Activated T-helper 2 cell treated with anti-CD3 and anti-CD28 coated beads, Interferon-gamma antibody, Interleukin-2, Interleukin-4, amounts not matched to agents 10 μg/mL and 5 μg/mL and 100 μg/mL, durations not matched to agents 14 hours and 24 hours and 36 hours (primary cell): ENCODE measurements around the gene OSTM1. TPM values are rescaled to one million over a fixed set of nuclear protein-coding genes. Genes with fewer than 3 reads are reported as not detected.

ENCODE experiments used
- DNase-seq: peaks from one replicate; pipeline ENCODE4 v3.0.0; 2021; ENCODE audit warnings: low spot score
- H3K27ac Mint-ChIP-seq: one replicate; pipeline ENCODE4 v1.8.0; 2021; ENCODE audit warnings: mixed read lengths
- H3K27me3 Mint-ChIP-seq: one replicate; pipeline ENCODE4 v1.8.0; 2021; ENCODE audit warnings: low read depth, mixed read lengths
- H3K36me3 Mint-ChIP-seq: one replicate; pipeline ENCODE4 v1.8.0; 2021; ENCODE audit warnings: low read depth, mixed read lengths
- H3K4me1 Mint-ChIP-seq: one replicate; pipeline ENCODE4 v1.8.0; 2021; ENCODE audit warnings: low read depth, mixed read lengths
- H3K4me3 Mint-ChIP-seq: one replicate; pipeline ENCODE4 v1.8.0; 2021; ENCODE audit warnings: low read depth, mild to moderate bottlenecking, moderate library complexity, mixed read lengths
- H3K9me3 Mint-ChIP-seq: one replicate; pipeline ENCODE4 v1.8.0; 2021; ENCODE audit warnings: mixed read lengths
- intact Hi-C: fragments of 100-400 bp; cut with micrococcal nuclease; formaldehyde crosslinking; loops from one replicate; pipeline ENCODE4 v1.15.1; 2023
- total RNA-seq: library from RNA; stranded (reverse); gene quantifications from 2 replicates; pipeline ENCODE4 v1.2.3, GENCODE V29; 2022

OSTM1 gene
- total RNA-seq, 1 donor from 2014 or later, result 15.5 TPM

GRCh38 chr6:108091288-108091687 is 16.7 kb upstream of the OSTM1 start:
- Mint-ChIP-seq H3K27ac (no peak overlapping the region), H3K4me3 (no peak overlapping the region)

GRCh38 chr6:108083349-108083748 is 8.8 kb upstream of the OSTM1 start:
- intact Hi-C loops, result no loop called here
- Mint-ChIP-seq H3K27ac (no peak overlapping the region), H3K27me3 (peaks cover 45% of the 10 kb centered on the region), H3K9me3 (no peaks in the 10 kb centered on the region), H3K36me3 (no peaks in the 10 kb centered on the region), H3K4me1 (no peaks in the 10 kb centered on the region), H3K4me3 (no peak overlapping the region)
- DNase-seq, result no peak

More at GRCh38 chr6:108091288-108091687, 16.7 kb upstream of the OSTM1 start:
- intact Hi-C loops, result no loop called here
- H3K36me3 Mint-ChIP-seq, result no peaks in the 10 kb centered on the region
- H3K27me3 Mint-ChIP-seq, result peaks cover 38% of the 10 kb centered on the region
- H3K4me1 Mint-ChIP-seq, result no peaks in the 10 kb centered on the region
- no peak for DNase-seq
- no peaks in the 10 kb centered on the region for H3K9me3 Mint-ChIP-seq

- Mint-ChIP-seq H3K27me3 (peaks cover 47% of the 10 kb centered on the region), H3K4me1 (no peaks in the 10 kb centered on the region), H3K9me3 (no peaks in the 10 kb centered on the region), H3K36me3 (no peaks in the 10 kb centered on the region), H3K4me3 (no peak overlapping the region), H3K27ac (no peak overlapping the region)
- intact Hi-C loops, result no loop called here
- DNase-seq, result no peak
Measured at GRCh38 chr6:108082539-108082938, 8.0 kb upstream of the OSTM1 start.

- intact Hi-C loops, result no loop called here
- Mint-ChIP-seq H3K27ac (no peak overlapping the region), H3K9me3 (no peaks in the 10 kb centered on the region), H3K4me3 (no peak overlapping the region), H3K27me3 (peaks cover 43% of the 10 kb centered on the region), H3K4me1 (peaks cover 3% of the 10 kb centered on the region), H3K36me3 (no peaks in the 10 kb centered on the region)
- no peak for DNase-seq
Measured at GRCh38 chr6:108080010-108080780, 5.7 kb upstream of the OSTM1 start.

- no peak overlapping the region for H3K4me3 Mint-ChIP-seq
- intact Hi-C loops, result loop anchor here (10.0 kb wide), 1 partner anchor 1307 kb away; the partner anchor contains the start of gene CD164
Measured at GRCh38 chr6:108078191-108078590, 3.6 kb upstream of the OSTM1 start.

GRCh38 chr6:108074057-108074358 is 533 bp downstream of the OSTM1 start:
- Mint-ChIP-seq H3K27ac (no peak overlapping the region), H3K4me1 (peaks cover 18% of the 10 kb centered on the region), H3K9me3 (no peaks in the 10 kb centered on the region), H3K36me3 (peaks cover 2% of the 10 kb centered on the region), H3K27me3 (peaks cover 16% of the 10 kb centered on the region), H3K4me3 (peak overlapping the region; percentile 78)
- no peak for DNase-seq
- intact Hi-C loops, result loop anchor here (1.0 to 10.0 kb wide), 2 partner anchors 116 to 1311 kb away; partner anchors contain the start of genes CD164 and SEC63

More at GRCh38 chr6:108078191-108078590, 3.6 kb upstream of the OSTM1 start:
- H3K9me3 Mint-ChIP-seq, result no peaks in the 10 kb centered on the region
- H3K27me3 Mint-ChIP-seq, result peaks cover 43% of the 10 kb centered on the region
- H3K36me3 Mint-ChIP-seq, result peaks cover 1% of the 10 kb centered on the region
- no peak for DNase-seq
- H3K4me1 Mint-ChIP-seq, result peaks cover 13% of the 10 kb centered on the region
- no peak overlapping the region for H3K27ac Mint-ChIP-seq

GRCh38 chr6:108071736-108072276 is 2.7 kb downstream of the OSTM1 start:
- Mint-ChIP-seq H3K27ac (no peak overlapping the region), H3K4me1 (peaks cover 18% of the 10 kb centered on the region), H3K36me3 (peaks cover 2% of the 10 kb centered on the region), H3K27me3 (no peaks in the 10 kb centered on the region), H3K9me3 (no peaks in the 10 kb centered on the region), H3K4me3 (no peak overlapping the region)
- DNase-seq, result no peak
- intact Hi-C loops, result loop anchor here (10.0 kb wide), 1 partner anchor 1313 kb away; the partner anchor contains the start of gene CD164

- Mint-ChIP-seq H3K4me3 (no peak overlapping the region), H3K36me3 (peaks cover 2% of the 10 kb centered on the region), H3K27me3 (no peaks in the 10 kb centered on the region), H3K4me1 (peaks cover 9% of the 10 kb centered on the region), H3K27ac (no peak overlapping the region), H3K9me3 (no peaks in the 10 kb centered on the region)
- intact Hi-C loops, result no loop called here
- DNase-seq, result no peak
Measured at GRCh38 chr6:108068618-108069017, 5.9 kb downstream of the OSTM1 start.

- H3K4me1 Mint-ChIP-seq, result peaks cover 5% of the 10 kb centered on the region
- H3K4me3 Mint-ChIP-seq, result no peak overlapping the region
- H3K36me3 Mint-ChIP-seq, result peaks cover 1% of the 10 kb centered on the region
- H3K9me3 Mint-ChIP-seq, result no peaks in the 10 kb centered on the region
- no peak overlapping the region for H3K27ac Mint-ChIP-seq
- intact Hi-C loops, result no loop called here
- no peak for DNase-seq
- no peaks in the 10 kb centered on the region for H3K27me3 Mint-ChIP-seq
Measured at GRCh38 chr6:108068182-108068581, 6.4 kb downstream of the OSTM1 start.

GRCh38 chr6:108052706-108053105 is 21.8 kb downstream of the OSTM1 start:
- no peak for DNase-seq
- Mint-ChIP-seq H3K9me3 (no peaks in the 10 kb centered on the region), H3K27ac (no peak overlapping the region), H3K36me3 (peaks cover 16% of the 10 kb centered on the region), H3K27me3 (no peaks in the 10 kb centered on the region), H3K4me3 (no peak overlapping the region), H3K4me1 (no peaks in the 10 kb centered on the region)
- intact Hi-C loops, result loop anchor here (10.0 kb wide), 1 partner anchor 178 kb away; no protein-coding TSS in a partner anchor

- Mint-ChIP-seq H3K4me1 (no peaks in the 10 kb centered on the region), H3K9me3 (no peaks in the 10 kb centered on the region)
- intact Hi-C loops, result loop anchor here (2.0 to 10.0 kb wide), 3 partner anchors 71 to 377 kb away; no protein-coding TSS in a partner anchor
Measured at GRCh38 chr6:108051481-108051880, 23.1 kb downstream of the OSTM1 start.

GRCh38 chr6:108039681-108040080 is 34.9 kb downstream of the OSTM1 start:
- Mint-ChIP-seq H3K9me3 (no peaks in the 10 kb centered on the region), H3K27me3 (no peaks in the 10 kb centered on the region), H3K27ac (no peak overlapping the region), H3K4me3 (no peak overlapping the region), H3K36me3 (peaks cover 8% of the 10 kb centered on the region), H3K4me1 (no peaks in the 10 kb centered on the region)
- no peak for DNase-seq
- intact Hi-C loops, result no loop called here

More at GRCh38 chr6:108051481-108051880, 23.1 kb downstream of the OSTM1 start:
- Mint-ChIP-seq H3K4me3 (no peak overlapping the region), H3K36me3 (peaks cover 22% of the 10 kb centered on the region), H3K27ac (no peak overlapping the region), H3K27me3 (no peaks in the 10 kb centered on the region)
- no peak for DNase-seq

- H3K4me3 Mint-ChIP-seq, result no peak overlapping the region
- no peaks in the 10 kb centered on the region for H3K4me1 Mint-ChIP-seq
- no peaks in the 10 kb centered on the region for H3K27me3 Mint-ChIP-seq
- H3K9me3 Mint-ChIP-seq, result no peaks in the 10 kb centered on the region
- intact Hi-C loops, result no loop called here
- H3K36me3 Mint-ChIP-seq, result peaks cover 8% of the 10 kb centered on the region
- H3K27ac Mint-ChIP-seq, result no peak overlapping the region
- no peak for DNase-seq
Measured at GRCh38 chr6:108036884-108037283, 37.7 kb downstream of the OSTM1 start.
